Uterus (tissue), 2 donors: ENCODE results near the gene PSMB5.

Experiments used
- POLR2A ChIP-seq, 2 donors: fragments of 450-650 bp; IDR thresholded peaks; one replicate each; pipeline ENCODE4 v1.6.1; 2016; ENCODE audit warnings: antibody characterized with exemption in 2 of 2, mild to moderate bottlenecking in 1 of 2, moderate library complexity in 1 of 2
- TF ChIP-seq, protein P1 (sequence below), 4 experiments: fragments of 200-600 bp in 2 of 4; fragments of 450-650 bp in 2 of 4; sonication (generic) in 2 of 4; IDR thresholded peaks; one replicate each; pipeline ENCODE4 v1.5.1; 2016 to 2019; ENCODE audit warnings: antibody characterized with exemption in 4 of 4, mild to moderate bottlenecking in 2 of 4, moderate library complexity in 1 of 4

DNA sequence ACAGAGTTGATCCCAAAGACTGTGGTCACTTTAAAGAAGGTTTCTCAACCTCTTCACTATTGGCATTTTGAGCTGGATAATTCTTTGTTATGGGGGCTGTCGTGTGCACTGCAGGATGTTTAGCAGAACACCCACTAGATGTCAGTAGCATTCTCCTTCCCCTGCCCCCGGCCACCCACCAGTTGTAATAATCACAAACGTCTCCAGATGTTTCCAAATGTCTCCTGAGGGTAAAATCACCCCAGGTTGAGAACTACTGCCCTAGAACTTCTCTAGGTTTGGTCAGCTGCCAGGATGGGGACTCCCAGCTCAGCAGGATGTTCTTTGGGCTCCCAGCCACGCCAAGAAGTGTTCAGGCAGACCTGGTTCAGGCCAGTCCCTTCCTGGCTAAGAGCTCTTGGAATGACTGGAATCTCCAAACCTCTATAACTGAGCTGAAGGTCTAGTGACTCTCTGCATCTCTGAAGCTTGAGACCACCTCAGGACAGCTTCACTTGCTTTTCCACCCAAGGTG, 39.9 kb downstream of the PSMB5 start:
- no peak for TF ChIP-seq POLR2A (IDR thresholded peaks at IDR 0.05)
- TF ChIP-seq, protein P1, sequence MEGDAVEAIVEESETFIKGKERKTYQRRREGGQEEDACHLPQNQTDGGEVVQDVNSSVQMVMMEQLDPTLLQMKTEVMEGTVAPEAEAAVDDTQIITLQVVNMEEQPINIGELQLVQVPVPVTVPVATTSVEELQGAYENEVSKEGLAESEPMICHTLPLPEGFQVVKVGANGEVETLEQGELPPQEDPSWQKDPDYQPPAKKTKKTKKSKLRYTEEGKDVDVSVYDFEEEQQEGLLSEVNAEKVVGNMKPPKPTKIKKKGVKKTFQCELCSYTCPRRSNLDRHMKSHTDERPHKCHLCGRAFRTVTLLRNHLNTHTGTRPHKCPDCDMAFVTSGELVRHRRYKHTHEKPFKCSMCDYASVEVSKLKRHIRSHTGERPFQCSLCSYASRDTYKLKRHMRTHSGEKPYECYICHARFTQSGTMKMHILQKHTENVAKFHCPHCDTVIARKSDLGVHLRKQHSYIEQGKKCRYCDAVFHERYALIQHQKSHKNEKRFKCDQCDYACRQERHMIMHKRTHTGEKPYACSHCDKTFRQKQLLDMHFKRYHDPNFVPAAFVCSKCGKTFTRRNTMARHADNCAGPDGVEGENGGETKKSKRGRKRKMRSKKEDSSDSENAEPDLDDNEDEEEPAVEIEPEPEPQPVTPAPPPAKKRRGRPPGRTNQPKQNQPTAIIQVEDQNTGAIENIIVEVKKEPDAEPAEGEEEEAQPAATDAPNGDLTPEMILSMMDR (IDR thresholded peaks at IDR 0.05) = peak; percentile 42 to 55 (median 52)
